GM19193 (cell line): ENCODE results near the gene IFIT1B.

Experiments used
- POLR2A ChIP-seq: IDR thresholded peaks from 4 replicates; pipeline ENCODE4 v1.6.1; 2011; ENCODE audit not compliant: insufficient read depth, insufficient read length; ENCODE audit errors: extremely low read depth

IFIT1B gene

DNA sequence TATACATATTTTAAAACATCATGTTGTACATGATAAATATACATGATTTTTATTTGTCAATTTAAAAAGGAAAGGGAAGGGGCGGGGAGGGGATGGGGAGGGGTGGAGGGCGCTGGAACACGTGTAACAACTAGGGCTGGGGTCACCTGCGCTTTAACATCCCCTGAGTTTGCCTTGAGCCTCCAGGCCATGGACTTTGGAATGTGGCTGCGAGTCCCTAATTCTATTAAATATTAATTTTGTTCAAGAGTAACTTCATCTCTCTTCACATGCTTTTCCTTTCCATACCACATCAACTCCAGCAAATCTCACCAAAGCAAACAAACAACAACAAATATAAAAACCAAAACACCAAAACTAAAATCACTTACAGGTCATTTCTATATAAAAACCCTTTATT lies 47.1 kb downstream of the IFIT1B start:
- TF ChIP-seq POLR2A = no peak

DNA sequence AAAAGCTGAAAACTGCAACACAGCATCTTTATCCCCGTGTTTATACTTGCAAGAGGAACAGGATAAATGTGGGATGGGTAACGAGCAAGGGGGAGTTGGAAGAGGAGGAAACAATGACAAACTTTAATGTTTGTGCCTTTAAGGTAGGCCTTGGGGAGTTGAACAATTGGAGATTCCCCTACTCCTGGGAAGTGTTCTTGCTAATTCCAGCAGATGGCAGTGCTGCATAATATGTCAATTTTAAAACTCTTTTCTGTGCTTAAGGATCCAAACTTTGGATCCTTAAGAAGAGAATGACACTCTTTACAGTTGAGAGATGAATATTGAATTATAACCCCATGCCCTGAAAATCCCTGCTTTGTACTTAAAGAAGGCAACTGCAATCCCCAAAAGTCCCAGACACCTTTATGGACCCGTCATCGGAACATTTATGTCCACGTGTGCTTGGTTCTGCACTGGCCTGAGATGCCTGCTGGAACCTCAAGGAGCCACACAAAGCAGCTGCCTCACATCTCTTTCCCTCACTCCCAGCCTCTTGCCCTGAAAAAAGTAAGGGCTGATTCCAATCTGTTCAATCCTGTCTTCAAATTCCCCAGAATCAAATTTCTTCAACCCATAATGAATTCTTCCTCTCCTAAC lies 48.5 kb downstream of the IFIT1B start:
- TF ChIP-seq POLR2A = no peak

DNA sequence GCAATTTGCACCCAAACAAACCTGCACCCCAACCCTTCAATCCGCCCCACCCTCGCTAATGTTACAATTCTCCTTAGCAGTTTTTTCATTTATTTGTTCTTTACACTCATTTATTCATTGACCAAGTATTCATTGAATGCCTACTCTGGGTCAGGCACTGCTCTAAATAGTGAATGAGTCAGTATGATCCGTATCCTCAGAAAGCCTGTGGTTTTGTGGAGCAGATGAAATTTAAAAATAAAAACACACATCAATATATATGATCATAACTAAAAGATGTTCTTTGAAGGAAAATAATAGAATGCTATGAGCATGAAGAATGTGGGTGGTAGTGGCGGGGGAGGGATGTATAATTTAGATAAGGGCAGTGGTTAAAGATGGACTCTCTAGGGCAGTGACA lies 49.8 kb downstream of the IFIT1B start:
- no peak for TF ChIP-seq POLR2A

GRCh38 chr10:89428877-89429276 lies 51.0 kb downstream of the IFIT1B start:
- no peak for TF ChIP-seq POLR2A

- TF ChIP-seq POLR2A = no peak
Measured at GRCh38 chr10:89431977-89432376, 54.1 kb downstream of the IFIT1B start.
